Renal pelvis (tissue), 4 donors: ENCODE results near the gene UBL7. TPM values are rescaled to one million over a fixed set of nuclear protein-coding genes. Genes with fewer than 3 reads are reported as not detected.

Source experiments
- DNase-seq: peaks from one replicate; pipeline ENCODE4 v3.0.0-alpha.2; 2013
- polyA plus RNA-seq, 3 donors: library from polyadenylated mRNA; unstranded; fragments of 120-200 nt; gene quantifications; one replicate each; pipeline ENCODE4 v1.2.1, GENCODE V29; 2013; ENCODE audit not compliant: insufficient read length in 3 of 3

UBL7 gene
- polyA plus RNA-seq, 3 donors = 59.5 to 73.3 (median 64.7) TPM

- DNase-seq = no peak
Observed at GRCh38 chr15:74444106-74445062, 16.6 kb downstream of the UBL7 start.

DNA sequence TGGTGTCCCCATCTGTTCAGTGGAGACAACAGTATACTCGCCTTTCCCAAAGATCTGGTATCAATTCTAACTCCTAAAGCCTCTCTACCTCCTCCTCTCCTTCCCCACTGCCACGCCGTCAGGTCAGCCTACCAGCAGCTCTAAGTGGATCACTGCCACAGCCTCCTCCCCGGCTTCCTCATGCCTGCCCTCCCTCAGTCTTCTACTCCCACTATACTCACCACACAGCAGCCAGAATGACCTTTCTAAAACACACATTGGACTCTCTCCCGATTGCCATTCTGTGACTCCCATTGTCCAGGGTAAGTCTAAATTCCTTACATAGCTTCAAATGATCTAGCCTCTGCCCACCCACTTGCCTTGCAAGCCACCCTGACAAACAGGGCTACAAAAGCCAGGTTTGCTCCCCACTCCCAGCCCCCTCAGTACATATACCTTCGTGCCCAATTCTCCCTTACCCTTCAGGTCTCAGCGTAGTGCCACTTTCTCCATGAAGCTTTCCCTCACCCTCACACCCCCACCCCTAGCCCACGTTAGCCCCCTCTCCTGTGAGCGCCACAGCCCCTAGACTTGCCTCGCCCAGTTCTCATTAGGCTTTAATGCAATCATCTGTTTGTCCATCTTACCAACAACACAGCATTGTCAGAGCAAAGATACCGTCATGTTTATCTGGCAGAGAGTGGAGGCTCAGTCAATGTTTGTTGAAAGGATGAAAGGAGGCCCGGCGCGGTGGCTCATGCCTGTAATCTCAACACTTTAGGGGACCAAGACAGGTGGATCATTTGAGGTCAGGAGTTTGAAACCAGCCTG, 17.7 kb downstream of the UBL7 start:
- DNase-seq = no peak

- DNase-seq = no peak
Observed at GRCh38 chr15:74442604-74443003, 18.4 kb downstream of the UBL7 start.

DNA sequence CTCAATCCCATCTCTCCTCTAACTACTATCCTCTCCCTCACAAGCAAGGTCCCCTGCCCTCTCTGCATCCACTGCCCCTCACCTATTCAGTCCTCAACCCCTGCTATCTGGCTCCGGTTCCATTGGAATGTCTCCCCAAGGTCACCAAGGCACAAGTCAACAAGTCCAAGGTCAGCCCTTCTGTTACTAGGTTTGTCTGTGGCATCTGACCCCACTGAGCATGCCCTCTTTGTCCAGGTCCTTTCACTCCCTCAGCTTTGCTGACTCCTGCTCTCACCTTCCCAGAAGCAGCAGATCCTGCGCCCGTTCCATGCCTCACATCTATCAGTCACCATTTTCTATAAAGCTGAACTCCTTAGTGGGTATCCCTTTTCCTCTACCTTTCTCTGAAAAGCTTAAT, 18.9 kb downstream of the UBL7 start:
- DNase-seq = no peak

GRCh38 chr15:74441248-74441941, 19.6 kb downstream of the UBL7 start:
- DNase-seq = no peak

DNA sequence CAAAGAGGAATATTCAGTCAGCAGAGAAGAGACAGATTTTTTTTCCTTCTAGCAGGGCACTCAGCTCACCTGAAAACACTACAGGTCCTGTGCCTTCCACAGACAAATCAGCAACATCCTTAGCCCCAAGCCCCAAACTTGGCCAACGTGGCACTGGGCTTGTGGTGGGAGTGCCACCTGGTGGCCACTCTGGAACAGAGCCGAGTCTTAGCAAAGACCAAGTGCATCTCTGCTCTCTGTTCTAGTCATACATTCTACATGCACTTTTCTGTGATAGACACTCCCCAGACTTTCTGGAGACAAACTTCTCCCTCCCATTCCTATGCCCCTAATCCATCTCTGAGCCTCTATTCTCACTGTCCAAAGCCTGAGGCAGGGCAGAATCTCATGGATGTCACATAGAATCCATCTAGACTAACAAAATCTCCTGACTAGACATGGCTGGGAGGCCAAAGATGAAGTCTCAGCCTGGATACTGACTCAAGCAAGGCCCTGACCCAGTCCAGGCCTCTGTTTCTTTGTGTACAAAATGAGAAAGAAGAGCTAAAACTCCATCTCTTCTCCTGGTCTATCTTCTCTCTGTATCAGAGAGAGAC, 22.1 kb downstream of the UBL7 start:
- DNase-seq = peak; percentile 67

GRCh38 chr15:74438206-74438605, 22.8 kb downstream of the UBL7 start:
- DNase-seq = no peak

GRCh38 chr15:74434263-74435136, 26.5 kb downstream of the UBL7 start:
- no peak for DNase-seq

GRCh38 chr15:74433592-74434262, 27.2 kb downstream of the UBL7 start, which contains the start of gene SEMA7A:
SEMA7A (minus strand) TSS chr15:74433958; CDS start chr15:74433918, 40 bp downstream.
- peak; percentile 74 for DNase-seq

GRCh38 chr15:74432968-74433591, 27.9 kb downstream of the UBL7 start:
- DNase-seq = no peak

DNA sequence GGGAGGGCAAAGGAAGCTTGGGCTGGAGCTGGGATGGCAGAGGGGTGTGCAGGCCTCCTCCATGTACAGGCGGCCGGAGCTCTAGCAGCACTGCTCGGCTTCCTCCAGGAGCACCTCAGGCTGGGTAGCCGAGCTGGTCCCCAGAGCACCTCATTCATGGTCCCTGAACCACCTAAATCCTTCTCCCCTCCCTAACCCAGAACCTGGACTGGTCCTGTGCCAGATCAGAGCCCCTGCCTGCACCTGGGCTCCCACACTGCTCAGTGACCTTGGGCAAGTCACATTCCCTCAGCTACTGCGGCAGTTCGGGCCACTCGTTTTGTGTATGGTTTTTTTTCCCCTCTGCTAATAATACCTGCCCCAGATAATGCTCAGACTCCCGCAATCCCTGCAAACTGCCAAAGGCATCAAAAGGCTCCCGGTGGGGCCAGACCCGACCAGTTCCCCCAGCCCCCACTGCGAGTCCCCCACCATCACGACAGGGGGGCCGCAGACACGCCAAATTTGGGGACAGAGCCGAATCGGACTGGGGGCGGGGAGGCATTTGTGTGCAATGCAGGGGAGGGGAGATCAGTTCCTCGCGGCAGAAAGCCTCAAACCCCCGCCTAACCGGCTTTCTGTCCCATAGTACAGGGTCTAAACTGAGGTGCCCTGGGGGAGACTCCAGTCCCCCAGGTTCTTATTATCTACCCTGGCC, 28.5 kb downstream of the UBL7 start:
- no peak for DNase-seq

DNA sequence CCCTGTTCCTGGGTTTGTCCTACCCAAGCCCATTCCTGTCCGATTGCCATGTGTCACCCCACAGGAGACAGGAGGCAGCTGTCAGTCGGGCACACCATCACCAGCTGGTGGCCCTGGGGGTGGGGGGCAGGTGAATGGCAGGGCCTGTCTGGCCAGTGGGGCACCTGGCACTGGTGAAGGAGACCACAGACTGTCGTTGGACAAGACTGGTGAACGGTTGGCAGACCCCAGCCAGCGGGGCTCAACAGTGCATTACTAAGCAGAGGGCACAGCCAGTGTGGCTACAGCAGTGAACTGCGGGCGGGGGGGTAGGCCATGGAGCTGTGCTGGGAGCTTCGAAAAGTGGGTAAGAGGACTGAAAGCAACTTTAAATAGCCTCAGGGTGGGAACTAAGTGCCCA, 29.3 kb downstream of the UBL7 start:
- DNase-seq = no peak

- no peak for DNase-seq
Observed at GRCh38 chr15:74431116-74431515, 29.8 kb downstream of the UBL7 start.

DNA sequence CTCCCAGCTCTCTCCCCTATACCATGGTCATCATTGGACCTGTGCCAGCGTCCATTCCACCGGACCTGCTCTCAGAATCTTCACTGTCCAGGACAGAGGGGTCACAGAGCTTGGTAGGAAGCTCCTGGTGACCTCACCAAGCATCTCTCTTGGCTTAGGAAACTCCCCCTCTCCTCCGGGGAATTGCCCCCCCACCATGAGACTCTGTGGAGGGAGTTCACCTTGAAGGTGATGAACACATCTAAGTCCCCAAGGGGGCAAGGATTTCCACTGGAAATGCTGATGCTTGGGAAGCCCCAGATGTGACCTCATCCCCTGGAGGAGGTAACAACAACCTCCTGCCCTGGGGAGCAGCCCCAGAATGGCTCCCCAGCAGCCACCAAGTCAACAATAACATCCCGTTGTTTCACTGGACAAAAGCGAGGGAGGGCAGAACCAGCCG, 30.4 kb downstream of the UBL7 start:
- DNase-seq = no peak

GRCh38 chr15:74429781-74430400, 31.1 kb downstream of the UBL7 start:
- DNase-seq = no peak

DNA sequence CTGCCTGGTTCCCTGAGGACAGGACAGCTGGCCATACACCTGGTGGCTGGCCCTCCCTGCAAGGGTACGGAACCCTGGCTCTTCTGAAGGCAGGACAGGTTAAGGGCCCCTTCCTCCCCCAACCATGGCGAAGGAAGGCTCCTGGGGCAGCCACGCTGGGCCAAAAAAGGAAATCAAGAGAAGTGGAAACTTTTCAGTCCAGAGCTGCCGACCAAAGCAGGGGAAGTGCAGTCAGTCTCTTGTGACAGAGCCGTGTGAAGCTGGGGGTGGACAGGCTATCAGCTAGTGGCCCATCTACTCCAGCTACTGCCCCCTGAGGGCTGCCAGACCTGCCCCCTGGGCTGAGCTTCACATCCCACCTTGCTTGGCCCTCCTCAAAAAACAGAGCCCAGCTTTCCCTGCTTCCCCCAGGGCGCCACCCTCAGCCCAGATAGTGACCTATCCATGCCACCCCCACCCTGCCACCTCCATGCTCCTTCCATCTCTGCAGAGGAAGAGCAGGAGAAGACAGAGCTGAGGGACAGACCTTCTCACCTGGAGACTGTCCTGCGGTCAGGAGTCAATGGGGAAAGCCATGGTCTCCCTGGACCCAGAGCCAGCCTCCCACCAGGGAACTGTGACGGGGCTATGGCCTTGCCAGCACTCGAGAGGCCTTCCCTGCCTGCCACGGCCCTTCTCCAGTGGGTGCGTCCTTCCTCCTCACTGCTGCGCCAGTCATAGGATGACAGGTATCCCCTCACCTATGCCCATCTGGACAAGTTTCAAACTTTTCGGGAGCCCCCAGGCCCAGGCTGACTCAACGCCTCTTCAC, 31.8 kb downstream of the UBL7 start:
- DNase-seq = no peak

DNA sequence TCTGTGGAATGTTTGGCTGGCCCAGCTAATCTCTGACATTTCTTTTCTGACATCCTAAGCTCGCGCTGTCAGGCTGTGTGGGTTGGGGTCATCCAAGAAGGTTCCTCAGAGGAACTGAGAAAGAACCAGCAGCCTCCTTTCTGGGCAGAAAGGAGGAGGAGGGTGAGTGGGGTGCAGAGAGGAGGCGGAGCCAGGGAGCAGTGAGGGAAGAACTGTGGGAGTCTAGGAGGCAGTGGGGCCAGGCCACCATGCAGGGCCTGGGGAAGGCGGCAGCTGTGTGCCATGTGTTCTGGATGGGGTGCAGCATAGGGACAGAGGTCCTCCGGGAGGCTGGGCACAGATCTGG, 32.5 kb downstream of the UBL7 start:
- no peak for DNase-seq
